Measurements from ENCODE around the gene OPTN.
A peak's percentile ranks its signal among the peaks of the same experiment; 100 is the strongest.
"Not testable (repeated sequence)": the region's sequence is repeated elsewhere in the genome, so short reads cannot be mapped to it uniquely, and the experiment has no call there.

Gene OPTN

GRCh38 chr10:13136651-13137050, 36.7 kb downstream of the OPTN start:
- DNase-seq = no peak

- DNase-seq = no peak
Measured at GRCh38 chr10:13139150-13139549, 39.2 kb downstream of the OPTN start.

GRCh38 chr10:13139676-13140075, 39.7 kb downstream of the OPTN start:
- DNase-seq = no peak

- DNase-seq = no peak
Measured at GRCh38 chr10:13140627-13141190, 40.7 kb downstream of the OPTN start.

- no peak for DNase-seq
Measured at GRCh38 chr10:13143766-13144165, 43.8 kb downstream of the OPTN start.

- no peak for DNase-seq
Measured at GRCh38 chr10:13144814-13145213, 44.9 kb downstream of the OPTN start.

GRCh38 chr10:13146379-13146778, 46.4 kb downstream of the OPTN start:
- DNase-seq = peak; percentile 6

GRCh38 chr10:13147161-13147560, 47.2 kb downstream of the OPTN start:
- DNase-seq = no peak

GRCh38 chr10:13152296-13152695, 52.3 kb downstream of the OPTN start:
- no peak for DNase-seq

GRCh38 chr10:13155860-13156259, 55.9 kb downstream of the OPTN start:
- DNase-seq = not testable (repeated sequence)

- no peak for DNase-seq
Measured at GRCh38 chr10:13158401-13158800, 58.4 kb downstream of the OPTN start.

- peak; percentile 99 for DNase-seq
Measured at GRCh38 chr10:13160934-13161856, 61.2 kb downstream of the OPTN start, which contains the start of gene MCM10. Gene MCM10, plus strand, starts transcription at chr10:13161558. Its CDS starts 2,645 bp downstream, at chr10:13164203.

GRCh38 chr10:13161857-13162271, 61.9 kb downstream of the OPTN start:
- peak; percentile 11 for DNase-seq

- no peak for DNase-seq
Measured at GRCh38 chr10:13163859-13164258, 63.9 kb downstream of the OPTN start.

GRCh38 chr10:13165177-13165576, 65.2 kb downstream of the OPTN start:
- no peak for DNase-seq

- no peak for DNase-seq
Measured at GRCh38 chr10:13167568-13167967, 67.6 kb downstream of the OPTN start.

- no peak for DNase-seq
Measured at GRCh38 chr10:13168781-13169180, 68.8 kb downstream of the OPTN start.

GRCh38 chr10:13173616-13174015, 73.7 kb downstream of the OPTN start:
- no peak for DNase-seq

- no peak for DNase-seq
Measured at GRCh38 chr10:13180788-13181187, 80.8 kb downstream of the OPTN start.

GRCh38 chr10:13182424-13182823, 82.5 kb downstream of the OPTN start:
- DNase-seq = no peak

- no peak for DNase-seq
Measured at GRCh38 chr10:13183625-13184024, 83.7 kb downstream of the OPTN start.

GRCh38 chr10:13184276-13184675, 84.3 kb downstream of the OPTN start:
- no peak for DNase-seq

GRCh38 chr10:13184730-13185514, 85.0 kb downstream of the OPTN start:
- DNase-seq = no peak

Data from fibroblast of skin of right quadriceps (primary cell).